HepG2 (cell line): ENCODE data around the gene FAM174C. TPM values are rescaled to one million over a fixed set of nuclear protein-coding genes. Genes with fewer than 3 reads are reported as not detected.

Experiments used
- AHR ChIP-seq: IDR thresholded peaks from 2 replicates; pipeline ENCODE4 v1.6.1; 2018; ENCODE audit warnings: missing genetic modification reagents, missing compliant biosample characterization
- ATAD3A ChIP-seq: sonication (generic); formaldehyde crosslinking; IDR thresholded peaks from 2 replicates; pipeline ENCODE4 v1.4.0; 2020; ENCODE audit warnings: missing genetic modification reagents
- CEBPZ ChIP-seq: IDR thresholded peaks from 2 replicates; pipeline ENCODE4 v1.6.1; 2012; ENCODE audit warnings: low read length, improper control_type of control experiment
- DZIP1 ChIP-seq: sonication (generic); formaldehyde crosslinking; IDR thresholded peaks from 2 replicates; pipeline ENCODE4 v1.5.0; 2020; ENCODE audit warnings: mild to moderate bottlenecking, missing genetic modification reagents
- GRHL1 ChIP-seq: sonication (generic); formaldehyde crosslinking; conservative IDR thresholded peaks from 2 replicates; pipeline ENCODE4 v1.8.0; 2022; ENCODE audit warnings: missing genetic modification reagents
- HNF1B ChIP-seq: sonication (generic); formaldehyde crosslinking; IDR thresholded peaks from 2 replicates; pipeline ENCODE4 v1.5.1; 2020; ENCODE audit warnings: mild to moderate bottlenecking, moderate library complexity, missing genetic modification reagents
- HOXD1 ChIP-seq: sonication (generic); formaldehyde crosslinking; IDR thresholded peaks from 2 replicates; pipeline ENCODE4 v1.5.0; 2020; ENCODE audit warnings: missing genetic modification reagents
- ISL2 ChIP-seq: sonication (generic); formaldehyde crosslinking; IDR thresholded peaks from 2 replicates; pipeline ENCODE4 v1.5.0; 2020; ENCODE audit warnings: missing genetic modification reagents
- MTA3 ChIP-seq: sonication (generic); formaldehyde crosslinking; IDR thresholded peaks from 2 replicates; pipeline ENCODE4 v1.4.0; 2020; ENCODE audit warnings: missing genetic modification reagents
- MYC ChIP-seq: sonication (generic); formaldehyde crosslinking; IDR thresholded peaks from 2 replicates; pipeline ENCODE4 v1.9.0; 2021; ENCODE audit warnings: missing genetic modification reagents, borderline replicate concordance
- RARA ChIP-seq: IDR thresholded peaks from 2 replicates; pipeline ENCODE4 v1.6.1; 2016; ENCODE audit warnings: missing genetic modification reagents, missing compliant biosample characterization
- TBP ChIP-seq: sonication (generic); formaldehyde crosslinking; IDR thresholded peaks from 2 replicates; pipeline ENCODE4 v1.5.0; 2020; ENCODE audit warnings: missing genetic modification reagents
- YEATS4 ChIP-seq: sonication (generic); formaldehyde crosslinking; IDR thresholded peaks from 2 replicates; pipeline ENCODE4 v1.4.0; 2020; ENCODE audit warnings: missing genetic modification reagents, borderline replicate concordance
- ZNF280D ChIP-seq: sonication (generic); formaldehyde crosslinking; IDR thresholded peaks from 2 replicates; pipeline ENCODE4 v1.5.1; 2020; ENCODE audit warnings: mild to moderate bottlenecking, missing genetic modification reagents
- ZNF790 ChIP-seq: sonication (generic); formaldehyde crosslinking; IDR thresholded peaks from 2 replicates; pipeline ENCODE4 v1.8.0; 2022; ENCODE audit warnings: missing genetic modification reagents, mild to moderate bottlenecking, borderline replicate concordance
- ZZZ3 ChIP-seq: sonication (generic); formaldehyde crosslinking; IDR thresholded peaks from 2 replicates; pipeline ENCODE4 v1.4.0; 2020; ENCODE audit warnings: missing genetic modification reagents, mild to moderate bottlenecking, borderline replicate concordance
- polyA plus RNA-seq, 8 experiments: library from polyadenylated mRNA; depleted of rRNA in 3 of 8; stranded (reverse) in 7 of 8; unstranded in 1 of 8; fragments of >200 nt; fragmentation: Illumina TruSeq in 4 of 8; extraction: Trizol in 4 of 8; gene quantifications; 2 replicates each; pipeline versions ENCODE4 v1.2.1 to v1.2.3, GENCODE V29; 2011 to 2016; ENCODE audit warnings: low read depth in 4 of 8, missing spikeins in 1 of 8, mixed read lengths in 1 of 8; ENCODE audit not compliant: insufficient read depth in 1 of 8
- total RNA-seq, 5 experiments: library from RNA; depleted of rRNA; stranded (reverse); fragments of >200 nt; fragmentation: Illumina TruSeq; extraction: Trizol; gene quantifications; 2 replicates each; pipeline ENCODE4 v1.2.3, GENCODE V29; 2016; ENCODE audit warnings: low read depth in 1 of 5

The FAM174C gene
- total and polyA plus RNA-seq, 2 of the 13 experiments (the other 11 are each of a cell fraction or from before 2014, with no cell fraction given), result 19.5 to 31.3 TPM

- TF ChIP-seq YEATS4 (no peak), MYC (CRISPR knock-in tag) (peak; percentile 28; the same call in 1 of the 2 replicates), HNF1B (0 out of 2 replicates have a peak, but pooled peaks have one; percentile 29), ISL2 (CRISPR knock-in tag) (peak; percentile 9; the same call in 1 of the 2 replicates), GRHL1 (CRISPR knock-in tag) (no peak), CEBPZ (no peak), ZNF280D (CRISPR knock-in tag) (no peak), RARA (peak; percentile 68), ZNF790 (CRISPR knock-in tag) (0 out of 2 replicates have a peak, but pooled peaks have one; percentile 30), DZIP1 (CRISPR knock-in tag) (no peak), ATAD3A (CRISPR knock-in tag) (no peak), TBP (no peak), HOXD1 (CRISPR knock-in tag) (no peak), MTA3 (CRISPR knock-in tag) (no peak), ZZZ3 (CRISPR knock-in tag) (no peak), AHR (CRISPR knock-in tag) (no peak)
Observed at GRCh38 chr19:1261798-1262622, 13.3 kb upstream of the FAM174C start (continued).
